HepG2 (cell line): Measurements from ENCODE around the gene RAB40C. TPM values are rescaled to one million over a fixed set of nuclear protein-coding genes. Genes with fewer than 3 reads are reported as not detected.
A peak's percentile ranks its signal among the peaks of the same experiment; 100 is the strongest.

Source experiments
- AGO2 ChIP-seq: fragments of 200-400 bp; formaldehyde crosslinking; optimal IDR thresholded peaks from 2 replicates; pipeline ENCODE3; 2017; ENCODE audit warnings: mild to moderate bottlenecking, low read depth, low read length, moderate library complexity
- AHR ChIP-seq: IDR thresholded peaks from 2 replicates; pipeline ENCODE4 v1.6.1; 2018; ENCODE audit warnings: missing genetic modification reagents, missing compliant biosample characterization
- AKAP8 ChIP-seq: sonication (generic); formaldehyde crosslinking; IDR thresholded peaks from 2 replicates; pipeline ENCODE4 v1.5.1; 2020; ENCODE audit warnings: mild to moderate bottlenecking, missing genetic modification reagents
- BRCA1 ChIP-seq: sonication (generic); formaldehyde crosslinking; IDR thresholded peaks from 2 replicates; pipeline ENCODE4 v1.4.0; 2020; ENCODE audit warnings: missing genetic modification reagents
- ERF ChIP-seq: IDR thresholded peaks from 2 replicates; pipeline ENCODE4 v1.6.1; 2018; ENCODE audit warnings: missing biosample characterization, missing genetic modification reagents
- FOXA1 ChIP-seq, 2 experiments: fragments of 450-650 bp in 1 of 2; sonication (generic) in 1 of 2; formaldehyde crosslinking in 1 of 2; IDR thresholded peaks; 2 replicates each; pipeline versions ENCODE4 v1.4.0 to v1.6.1; 2016 to 2020; ENCODE audit warnings: missing genetic modification reagents in 1 of 2
- HES4 ChIP-seq: sonication (generic); formaldehyde crosslinking; IDR thresholded peaks from 2 replicates; pipeline ENCODE4 v1.9.0; 2021; ENCODE audit warnings: mild to moderate bottlenecking, missing genetic modification reagents, borderline replicate concordance
- HNRNPK ChIP-seq: fragments of 200-400 bp; formaldehyde crosslinking; IDR thresholded peaks from 2 replicates; pipeline ENCODE4 v1.6.1; 2018; ENCODE audit warnings: low read length, low read depth, moderate library complexity, mild to moderate bottlenecking; ENCODE audit not compliant: poor library complexity, severe bottlenecking
- NFATC3 ChIP-seq: sonication (generic); formaldehyde crosslinking; IDR thresholded peaks from 2 replicates; pipeline ENCODE4 v1.5.1; 2020; ENCODE audit warnings: mild to moderate bottlenecking, missing genetic modification reagents
- NONO ChIP-seq, 2 experiments: fragments of 450-650 bp in 1 of 2; sonication (generic) in 1 of 2; formaldehyde crosslinking in 1 of 2; IDR thresholded peaks in 1 of 2; conservative IDR thresholded peaks in 1 of 2; 2 replicates each; pipeline versions ENCODE4 v1.6.1 to v1.8.0; 2017 to 2022; ENCODE audit warnings: mild to moderate bottlenecking in 1 of 2, missing genetic modification reagents in 1 of 2, moderate library complexity in 1 of 2
- PBX3 ChIP-seq: sonication (generic); formaldehyde crosslinking; IDR thresholded peaks from 2 replicates; pipeline ENCODE4 v1.8.1; 2023; ENCODE audit warnings: missing genetic modification reagents, inconsistent platforms, borderline replicate concordance
- PRPF4 ChIP-seq: fragments of 200-400 bp; formaldehyde crosslinking; IDR thresholded peaks from 2 replicates; pipeline ENCODE4 v1.6.1; 2016; ENCODE audit warnings: low read length, low read depth; ENCODE audit not compliant: poor library complexity, severe bottlenecking
- RBM39 ChIP-seq: fragments of 200-400 bp; formaldehyde crosslinking; IDR thresholded peaks from one replicate; pipeline ENCODE4 v1.6.1; 2018; ENCODE audit warnings: antibody characterized with exemption, mild to moderate bottlenecking, low read depth, low read length; ENCODE audit not compliant: poor library complexity, severe bottlenecking
- RXRB ChIP-seq: IDR thresholded peaks from 2 replicates; pipeline ENCODE4 v1.6.1; 2016; ENCODE audit warnings: borderline replicate concordance, missing genetic modification reagents, missing compliant biosample characterization
- XRCC5 ChIP-seq: fragments of 200-400 bp; formaldehyde crosslinking; optimal IDR thresholded peaks from 2 replicates; pipeline ENCODE3; 2017; ENCODE audit warnings: mild to moderate bottlenecking, low read length
- ZNF10 ChIP-seq: sonication (generic); formaldehyde crosslinking; IDR thresholded peaks from 2 replicates; pipeline ENCODE4 v1.4.0; 2020; ENCODE audit warnings: mild to moderate bottlenecking, low read depth, missing genetic modification reagents, borderline replicate concordance
- ZNF280D ChIP-seq: sonication (generic); formaldehyde crosslinking; IDR thresholded peaks from 2 replicates; pipeline ENCODE4 v1.5.1; 2020; ENCODE audit warnings: mild to moderate bottlenecking, missing genetic modification reagents
- ZNF30 ChIP-seq: sonication (generic); formaldehyde crosslinking; IDR thresholded peaks from 2 replicates; pipeline ENCODE4 v1.5.0; 2020; ENCODE audit warnings: mild to moderate bottlenecking, missing genetic modification reagents
- ZNF496 ChIP-seq: sonication (generic); formaldehyde crosslinking; IDR thresholded peaks from 2 replicates; pipeline ENCODE4 v1.8.1; 2023; ENCODE audit warnings: mild to moderate bottlenecking, moderate library complexity, missing genetic modification reagents; ENCODE audit not compliant: insufficient replicate concordance
- ZNF510 ChIP-seq: sonication (generic); formaldehyde crosslinking; IDR thresholded peaks from 2 replicates; pipeline ENCODE4 v1.4.0; 2020; ENCODE audit warnings: low read depth, mild to moderate bottlenecking, missing genetic modification reagents
- ZNF562 ChIP-seq: sonication (generic); formaldehyde crosslinking; IDR thresholded peaks from 2 replicates; pipeline ENCODE4 v1.8.0; 2022; ENCODE audit warnings: missing genetic modification reagents, borderline replicate concordance
- ZNF589 ChIP-seq: sonication (generic); formaldehyde crosslinking; conservative IDR thresholded peaks from 2 replicates; pipeline ENCODE4 v1.8.0; 2022; ENCODE audit warnings: mild to moderate bottlenecking, moderate library complexity, missing genetic modification reagents
- ZNF615 ChIP-seq: sonication (generic); formaldehyde crosslinking; IDR thresholded peaks from 2 replicates; pipeline ENCODE4 v1.5.0; 2020; ENCODE audit warnings: mild to moderate bottlenecking, missing genetic modification reagents, borderline replicate concordance
- ZNF652 ChIP-seq: IDR thresholded peaks from 2 replicates; pipeline ENCODE4 v1.6.1; 2016; ENCODE audit warnings: low read depth, borderline replicate concordance
- ZNF740 ChIP-seq: sonication (generic); formaldehyde crosslinking; IDR thresholded peaks from 2 replicates; pipeline ENCODE4 v1.4.0; 2020; ENCODE audit warnings: missing genetic modification reagents
- polyA plus RNA-seq, 8 experiments: library from polyadenylated mRNA; depleted of rRNA in 3 of 8; stranded (reverse) in 7 of 8; unstranded in 1 of 8; fragments of >200 nt; fragmentation: Illumina TruSeq in 4 of 8; extraction: Trizol in 4 of 8; gene quantifications; 2 replicates each; pipeline versions ENCODE4 v1.2.1 to v1.2.3, GENCODE V29; 2011 to 2016; ENCODE audit warnings: low read depth in 4 of 8, missing spikeins in 1 of 8, mixed read lengths in 1 of 8; ENCODE audit not compliant: insufficient read depth in 1 of 8
- total RNA-seq, 5 experiments: library from RNA; depleted of rRNA; stranded (reverse); fragments of >200 nt; fragmentation: Illumina TruSeq; extraction: Trizol; gene quantifications; 2 replicates each; pipeline ENCODE4 v1.2.3, GENCODE V29; 2016; ENCODE audit warnings: low read depth in 1 of 5

Gene RAB40C
- total and polyA plus RNA-seq, 2 of the 13 experiments (the other 11 are each of a cell fraction or from before 2014, with no cell fraction given): 7.7 to 11.5 TPM

GRCh38 chr16:648071-648780, 58.4 kb downstream of the RAB40C start (continued):
- TF ChIP-seq ZNF280D (CRISPR knock-in tag) (0 out of 2 replicates have a peak, but pooled peaks have one; percentile 8), ZNF589 (CRISPR knock-in tag) (no peak), ERF (0 out of 2 replicates have a peak, but pooled peaks have one; percentile 31), PRPF4 (no peak), FOXA1 (IDR thresholded peaks at IDR 0.05) (no peak), FOXA1 (CRISPR knock-in tag; IDR thresholded peaks at IDR 0.05) (peak; percentile 31; the same call in 1 of the 2 replicates), ZNF30 (no peak), RXRB (CRISPR knock-in tag) (peak; percentile 30; the same call in 1 of the 2 replicates), HNRNPK (no peak), NFATC3 (CRISPR knock-in tag) (no peak), ZNF740 (CRISPR knock-in tag) (peak; percentile 83), PBX3 (CRISPR knock-in tag) (no peak), AHR (CRISPR knock-in tag) (no peak; the same call in 1 of the 2 replicates), NONO (IDR thresholded peaks at IDR 0.05) (no peak), NONO (CRISPR knock-in tag; conservative IDR thresholded peaks at IDR 0.05) (peak; percentile 44; the same call in 1 of the 2 replicates), AGO2 (no peak), ZNF615 (CRISPR knock-in tag) (no peak), RBM39 (no peak), ZNF562 (CRISPR knock-in tag) (no peak), ZNF510 (CRISPR knock-in tag) (no peak), BRCA1 (CRISPR knock-in tag) (no peak), ZNF10 (CRISPR knock-in tag) (no peak), AKAP8 (CRISPR knock-in tag) (peak; percentile 86; the same call in 1 of the 2 replicates), XRCC5 (peak; percentile 67), ZNF652 (CRISPR knock-in tag) (no peak), HES4 (CRISPR knock-in tag) (no peak), ZNF496 (CRISPR knock-in tag) (no peak)
